Osteocyte (in vitro differentiated cells): ENCODE data around the gene OR4E2. TPM values are rescaled to one million over a fixed set of nuclear protein-coding genes. Genes with fewer than 3 reads are reported as not detected.
"Not testable (repeated sequence)": the region's sequence is repeated elsewhere in the genome, so short reads cannot be mapped to it uniquely, and the experiment has no call there.

Source experiments
- DNase-seq: peaks from one replicate; pipeline ENCODE4 v3.0.0; 2021; ENCODE audit warnings: mixed read lengths; ENCODE audit not compliant: unreplicated experiment; ENCODE audit errors: extremely low spot score
- H3K27ac Mint-ChIP-seq: one replicate; pipeline ENCODE4 v1.8.0; 2021; ENCODE audit warnings: mild to moderate bottlenecking, mixed read lengths; ENCODE audit not compliant: unreplicated experiment
- H3K27me3 Mint-ChIP-seq: one replicate; pipeline ENCODE4 v1.8.0; 2021; ENCODE audit warnings: mixed read lengths; ENCODE audit not compliant: unreplicated experiment
- H3K36me3 Mint-ChIP-seq: one replicate; pipeline ENCODE4 v1.8.0; 2021; ENCODE audit warnings: mixed read lengths; ENCODE audit not compliant: unreplicated experiment
- H3K4me1 Mint-ChIP-seq: one replicate; pipeline ENCODE4 v1.8.0; 2021; ENCODE audit warnings: mixed read lengths; ENCODE audit not compliant: unreplicated experiment
- H3K4me3 Mint-ChIP-seq: one replicate; pipeline ENCODE4 v1.8.0; 2021; ENCODE audit warnings: mild to moderate bottlenecking, moderate library complexity, mixed read lengths; ENCODE audit not compliant: unreplicated experiment
- H3K9me3 Mint-ChIP-seq: one replicate; pipeline ENCODE4 v1.8.0; 2021; ENCODE audit warnings: mixed read lengths; ENCODE audit not compliant: unreplicated experiment
- long read RNA-seq: library from polyadenylated mRNA; unstranded; transcript quantifications from one replicate; pipeline ENCODE4 v2.0.0, GENCODE V29; 2021
- total RNA-seq: library from RNA; stranded (reverse); gene quantifications from 2 replicates; pipeline ENCODE4 v1.2.1, GENCODE V29; 2021
- TF ChIP-seq, protein P1 (sequence below): fragments of 200-600 bp; sonication (generic); IDR thresholded peaks from 2 replicates; pipeline ENCODE4 v1.5.0; 2021; ENCODE audit warnings: antibody characterized with exemption, mild to moderate bottlenecking, moderate library complexity

Gene OR4E2, protein sequence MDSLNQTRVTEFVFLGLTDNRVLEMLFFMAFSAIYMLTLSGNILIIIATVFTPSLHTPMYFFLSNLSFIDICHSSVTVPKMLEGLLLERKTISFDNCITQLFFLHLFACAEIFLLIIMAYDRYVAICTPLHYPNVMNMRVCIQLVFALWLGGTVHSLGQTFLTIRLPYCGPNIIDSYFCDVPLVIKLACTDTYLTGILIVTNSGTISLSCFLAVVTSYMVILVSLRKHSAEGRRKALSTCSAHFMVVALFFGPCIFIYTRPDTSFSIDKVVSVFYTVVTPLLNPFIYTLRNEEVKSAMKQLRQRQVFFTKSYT
- not detected in 2 replicates for total RNA-seq
- long read RNA-seq, result 0 reads

DNA sequence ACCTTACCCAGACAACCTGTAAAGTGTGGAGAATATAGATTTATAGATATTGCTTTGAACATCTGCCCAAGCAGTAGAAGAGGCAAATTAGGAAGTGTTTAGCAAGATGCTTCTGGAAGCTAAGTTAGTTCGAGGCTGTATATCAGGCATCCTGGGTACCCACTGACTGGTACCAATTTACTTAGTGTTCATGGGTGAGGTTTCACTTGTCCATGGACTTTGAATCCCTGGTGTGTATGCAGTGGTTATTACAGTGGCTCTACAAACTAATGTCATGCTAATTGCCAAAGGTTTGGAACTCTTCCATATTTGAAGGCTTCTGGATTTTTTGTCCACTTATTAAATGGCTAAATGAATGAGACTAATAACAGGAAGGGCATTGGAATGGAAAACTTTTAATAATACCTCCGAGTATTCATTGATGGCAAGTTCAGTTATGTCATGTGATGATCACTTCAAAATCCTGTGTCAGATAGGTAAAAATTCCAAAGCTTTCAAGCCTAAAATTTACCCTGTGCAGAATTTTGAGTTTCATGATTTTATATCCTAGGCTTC lies at the start of gene OR4E2:
Gene OR4E2, plus strand, starts transcription at position 505 of the 555 bp plus-strand sequence. CDS start 11,248 bp downstream, outside the sequence.
- TF ChIP-seq, protein P1, sequence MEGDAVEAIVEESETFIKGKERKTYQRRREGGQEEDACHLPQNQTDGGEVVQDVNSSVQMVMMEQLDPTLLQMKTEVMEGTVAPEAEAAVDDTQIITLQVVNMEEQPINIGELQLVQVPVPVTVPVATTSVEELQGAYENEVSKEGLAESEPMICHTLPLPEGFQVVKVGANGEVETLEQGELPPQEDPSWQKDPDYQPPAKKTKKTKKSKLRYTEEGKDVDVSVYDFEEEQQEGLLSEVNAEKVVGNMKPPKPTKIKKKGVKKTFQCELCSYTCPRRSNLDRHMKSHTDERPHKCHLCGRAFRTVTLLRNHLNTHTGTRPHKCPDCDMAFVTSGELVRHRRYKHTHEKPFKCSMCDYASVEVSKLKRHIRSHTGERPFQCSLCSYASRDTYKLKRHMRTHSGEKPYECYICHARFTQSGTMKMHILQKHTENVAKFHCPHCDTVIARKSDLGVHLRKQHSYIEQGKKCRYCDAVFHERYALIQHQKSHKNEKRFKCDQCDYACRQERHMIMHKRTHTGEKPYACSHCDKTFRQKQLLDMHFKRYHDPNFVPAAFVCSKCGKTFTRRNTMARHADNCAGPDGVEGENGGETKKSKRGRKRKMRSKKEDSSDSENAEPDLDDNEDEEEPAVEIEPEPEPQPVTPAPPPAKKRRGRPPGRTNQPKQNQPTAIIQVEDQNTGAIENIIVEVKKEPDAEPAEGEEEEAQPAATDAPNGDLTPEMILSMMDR, result no peak
- Mint-ChIP-seq H3K27ac (no peak within 1 kb of the TSS), H3K9me3 (no peaks in the 10 kb centered on the region), H3K4me1 (no peaks in the 10 kb centered on the region), H3K4me3 (no peak within 1 kb of the TSS), H3K27me3 (peaks cover 15% of the 10 kb centered on the region), H3K36me3 (no peaks in the 10 kb centered on the region)
- DNase-seq, result no peak

DNA sequence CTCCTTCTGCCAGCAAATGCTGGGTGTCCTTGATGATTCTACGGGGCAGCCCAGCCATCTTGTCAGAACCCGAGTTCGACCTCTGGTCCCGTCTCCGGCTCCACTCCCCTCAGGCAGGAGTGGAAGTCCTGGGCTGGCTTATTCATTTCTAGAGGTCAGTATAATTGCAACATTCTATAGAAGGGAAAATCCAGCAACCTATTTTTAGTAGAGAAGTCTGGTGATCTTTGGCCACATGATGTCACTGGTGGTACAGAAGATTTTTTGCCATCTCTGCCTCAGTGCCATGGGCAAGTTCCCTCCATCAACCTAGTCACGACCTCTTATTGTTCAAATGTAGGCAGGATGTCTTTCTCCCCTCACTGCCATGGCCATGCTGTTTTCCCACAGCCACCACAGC lies 41.3 kb upstream of the OR4E2 start:
- TF ChIP-seq, protein P1, result no peak
- Mint-ChIP-seq H3K27me3 (peaks cover 23% of the 10 kb centered on the region), H3K4me1 (no peaks in the 10 kb centered on the region), H3K36me3 (no peaks in the 10 kb centered on the region), H3K4me3 (no peak overlapping the region), H3K27ac (no peak overlapping the region), H3K9me3 (no peaks in the 10 kb centered on the region)
- no peak for DNase-seq

DNA sequence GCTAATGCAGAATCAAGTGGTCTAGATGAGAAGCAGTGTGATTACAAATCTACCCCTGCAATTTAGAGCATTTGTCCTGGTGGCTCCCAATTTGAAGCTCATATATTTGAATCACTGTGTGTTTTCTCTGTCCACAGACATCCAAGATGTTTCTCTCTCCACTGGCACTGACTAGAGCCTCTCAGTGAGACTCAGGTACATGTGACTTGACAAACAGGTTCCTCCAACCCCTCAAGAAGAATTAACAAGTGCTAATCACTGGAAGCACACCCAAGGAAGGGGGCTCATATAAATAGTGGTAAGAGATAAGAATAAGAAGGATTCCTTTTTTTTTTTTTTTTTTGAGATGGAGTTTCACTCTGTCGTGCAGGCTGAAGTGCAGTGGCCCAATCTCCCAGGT lies 39.4 kb upstream of the OR4E2 start:
- Mint-ChIP-seq H3K27ac (no peak overlapping the region), H3K36me3 (no peaks in the 10 kb centered on the region), H3K4me1 (no peaks in the 10 kb centered on the region), H3K4me3 (no peak overlapping the region), H3K27me3 (peaks cover 17% of the 10 kb centered on the region), H3K9me3 (no peaks in the 10 kb centered on the region)
- TF ChIP-seq, protein P1, result no peak
- DNase-seq, result no peak

DNA sequence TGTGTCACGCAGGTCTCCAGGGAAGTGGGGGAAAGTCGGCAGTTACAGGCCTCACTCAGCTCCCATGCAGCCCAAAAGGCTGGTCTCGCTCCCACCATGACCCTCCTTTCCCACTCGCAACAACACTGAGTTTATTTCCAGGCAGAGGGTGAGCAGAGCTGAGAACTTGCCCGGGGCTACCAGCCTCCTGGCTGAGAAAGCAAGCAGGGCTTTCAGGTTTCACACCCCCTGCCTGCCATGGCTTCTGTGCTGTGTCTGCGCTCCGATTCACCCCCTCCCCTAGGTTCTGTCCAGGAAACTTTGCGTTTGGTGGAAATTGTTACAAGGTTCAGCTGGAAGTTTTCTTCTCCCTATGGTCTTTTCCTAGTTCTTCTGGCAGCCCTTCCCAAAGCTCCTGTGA lies 36.0 kb upstream of the OR4E2 start:
- Mint-ChIP-seq H3K4me1 (no peaks in the 10 kb centered on the region), H3K27ac (no peak overlapping the region), H3K27me3 (peaks cover 12% of the 10 kb centered on the region), H3K4me3 (no peak overlapping the region), H3K36me3 (no peaks in the 10 kb centered on the region), H3K9me3 (no peaks in the 10 kb centered on the region)
- TF ChIP-seq, protein P1, result no peak
- no peak for DNase-seq

DNA sequence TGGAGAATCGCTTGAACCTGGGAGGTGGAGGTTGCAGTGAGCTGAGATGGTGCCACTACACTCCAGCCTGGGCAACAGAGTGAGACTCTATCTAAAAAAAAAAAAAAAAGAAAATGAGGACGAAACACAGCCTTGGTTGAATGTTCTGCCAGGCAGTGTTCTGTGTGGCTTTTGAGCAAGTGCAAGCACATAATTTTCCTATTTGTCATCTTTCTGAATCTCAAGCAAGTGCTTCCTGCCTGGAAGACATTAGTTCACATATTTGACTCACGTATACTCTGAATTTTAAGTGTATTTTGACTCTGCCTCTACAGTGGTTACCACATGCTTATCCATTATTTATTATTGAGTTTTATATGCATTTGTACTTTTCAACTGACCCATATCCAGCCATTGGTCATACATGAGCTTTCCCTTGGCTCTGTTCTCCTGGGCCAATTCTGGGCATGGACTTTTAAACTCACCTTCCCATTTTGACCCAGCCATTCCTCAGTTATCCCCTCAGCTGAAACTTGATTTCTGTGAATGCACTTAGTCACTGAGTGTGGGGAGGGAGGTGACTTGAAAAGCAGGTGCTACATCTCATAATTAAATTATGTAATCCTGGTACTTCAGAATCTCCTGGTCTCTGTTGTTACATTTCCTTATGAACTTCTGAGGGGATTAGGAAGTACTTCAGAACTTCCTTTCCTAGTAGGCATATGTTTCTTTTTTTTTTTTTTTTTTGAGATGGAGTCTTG lies 27.0 kb upstream of the OR4E2 start:
- Mint-ChIP-seq H3K27ac (no peak overlapping the region), H3K36me3 (no peaks in the 10 kb centered on the region), H3K27me3 (peaks cover 10% of the 10 kb centered on the region), H3K4me3 (no peak overlapping the region), H3K9me3 (no peaks in the 10 kb centered on the region), H3K4me1 (no peaks in the 10 kb centered on the region)
- TF ChIP-seq, protein P1, result no peak
- DNase-seq, result no peak

DNA sequence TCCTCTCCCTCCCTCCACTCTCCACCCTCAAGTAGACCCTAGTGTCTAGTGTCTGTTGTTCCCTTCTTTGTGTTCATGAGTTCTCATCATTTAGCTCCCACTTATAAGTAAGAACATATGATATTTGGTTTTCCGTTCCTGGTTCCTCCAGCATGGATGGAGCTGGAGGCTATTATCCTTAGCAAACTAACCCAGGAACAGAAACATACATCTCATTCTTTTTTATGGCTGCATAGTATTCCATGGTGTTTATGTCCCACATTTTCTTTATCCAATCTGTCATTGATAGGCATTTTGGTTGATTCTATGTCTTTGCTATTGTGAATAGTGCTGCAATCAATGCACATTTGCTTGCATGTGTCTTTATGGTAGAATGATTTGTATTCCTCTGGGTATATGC lies 23.1 kb upstream of the OR4E2 start:
- H3K27me3 Mint-ChIP-seq, H3K9me3 Mint-ChIP-seq, H3K27ac Mint-ChIP-seq, DNase-seq, H3K4me3 Mint-ChIP-seq, H3K36me3 Mint-ChIP-seq, H3K4me1 Mint-ChIP-seq: not testable (repeated sequence)
